ENCODE data around the gene MYO1D. TPM values are rescaled to one million over a fixed set of nuclear protein-coding genes. Genes with fewer than 3 reads are reported as not detected.

Gene MYO1D
- total RNA-seq, 1 experiment from 2014 or later, result 1.3 TPM

DNA sequence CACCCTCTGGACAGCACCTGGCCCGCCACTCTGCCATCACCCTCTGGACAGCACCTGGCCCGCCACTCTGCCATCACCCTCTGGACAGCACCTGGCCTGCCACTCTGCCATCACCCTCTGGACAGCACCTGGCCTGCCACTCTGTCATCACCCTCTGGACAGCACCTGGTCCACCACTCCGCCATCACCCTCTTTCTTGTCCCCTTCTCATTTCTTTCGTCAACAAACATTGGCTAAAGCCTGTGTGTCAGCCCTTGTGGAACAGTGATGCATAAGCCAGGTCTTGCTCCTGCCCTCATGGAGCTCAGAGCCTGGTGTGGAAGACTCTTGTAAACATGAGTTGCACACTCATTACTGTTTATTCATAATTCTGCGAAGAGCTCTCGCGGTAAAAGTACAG lies 358.9 kb downstream of the MYO1D start:
- no TSS peak for BruUV-seq (replicated peaks)
- TF ChIP-seq SIN3A (IDR thresholded peaks at IDR 0.05; ENCODE audit: borderline replicate concordance, insufficient read depth, low read depth, low read length), result no peak
- TF ChIP-seq POLR2AphosphoS5 (IDR thresholded peaks at IDR 0.05; ENCODE audit: low read depth, low read length), result no peak
- TF ChIP-seq, protein P1, sequence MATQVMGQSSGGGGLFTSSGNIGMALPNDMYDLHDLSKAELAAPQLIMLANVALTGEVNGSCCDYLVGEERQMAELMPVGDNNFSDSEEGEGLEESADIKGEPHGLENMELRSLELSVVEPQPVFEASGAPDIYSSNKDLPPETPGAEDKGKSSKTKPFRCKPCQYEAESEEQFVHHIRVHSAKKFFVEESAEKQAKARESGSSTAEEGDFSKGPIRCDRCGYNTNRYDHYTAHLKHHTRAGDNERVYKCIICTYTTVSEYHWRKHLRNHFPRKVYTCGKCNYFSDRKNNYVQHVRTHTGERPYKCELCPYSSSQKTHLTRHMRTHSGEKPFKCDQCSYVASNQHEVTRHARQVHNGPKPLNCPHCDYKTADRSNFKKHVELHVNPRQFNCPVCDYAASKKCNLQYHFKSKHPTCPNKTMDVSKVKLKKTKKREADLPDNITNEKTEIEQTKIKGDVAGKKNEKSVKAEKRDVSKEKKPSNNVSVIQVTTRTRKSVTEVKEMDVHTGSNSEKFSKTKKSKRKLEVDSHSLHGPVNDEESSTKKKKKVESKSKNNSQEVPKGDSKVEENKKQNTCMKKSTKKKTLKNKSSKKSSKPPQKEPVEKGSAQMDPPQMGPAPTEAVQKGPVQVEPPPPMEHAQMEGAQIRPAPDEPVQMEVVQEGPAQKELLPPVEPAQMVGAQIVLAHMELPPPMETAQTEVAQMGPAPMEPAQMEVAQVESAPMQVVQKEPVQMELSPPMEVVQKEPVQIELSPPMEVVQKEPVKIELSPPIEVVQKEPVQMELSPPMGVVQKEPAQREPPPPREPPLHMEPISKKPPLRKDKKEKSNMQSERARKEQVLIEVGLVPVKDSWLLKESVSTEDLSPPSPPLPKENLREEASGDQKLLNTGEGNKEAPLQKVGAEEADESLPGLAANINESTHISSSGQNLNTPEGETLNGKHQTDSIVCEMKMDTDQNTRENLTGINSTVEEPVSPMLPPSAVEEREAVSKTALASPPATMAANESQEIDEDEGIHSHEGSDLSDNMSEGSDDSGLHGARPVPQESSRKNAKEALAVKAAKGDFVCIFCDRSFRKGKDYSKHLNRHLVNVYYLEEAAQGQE (IDR thresholded peaks at IDR 0.05; ENCODE audit: insufficient read depth in 1 of 2, low read depth in 2 of 2, low read length in 1 of 2), result no peak
- no peak for TF ChIP-seq CTCF (IDR thresholded peaks at IDR 0.05)
- no peak for TF ChIP-seq TCF7L2 (IDR thresholded peaks at IDR 0.05; ENCODE audit: low read depth, low read length)
- DNase-seq (ENCODE audit: low read depth, low spot score) (no peak), ATAC-seq (no peak)
- Histone ChIP-seq H3K4me1 (ENCODE audit: control insufficient read depth, insufficient read depth, low read length) (peaks cover 8% of the 10 kb centered on the region; the same call in 1 of the 2 replicates), H3K27me3 (ENCODE audit: control insufficient read depth, insufficient read depth, low read length) (peaks cover 11% of the 10 kb centered on the region), H3K9me3 (ENCODE audit: control insufficient read depth, insufficient read depth, low read depth, low read length) (no peaks in the 10 kb centered on the region), H3K27ac (ENCODE audit: low read length) (no peak overlapping the region), H3K4me3 (ENCODE audit: low read depth in 2 of 2, low read length in 2 of 2) (no peak overlapping the region), H3K36me3 (ENCODE audit: control insufficient read depth, insufficient read depth, low read length) (no peaks in the 10 kb centered on the region)
- ChIA-PET POLR2A (no interaction called here), CTCF (no interaction called here)
- in situ Hi-C loops (cut with HindIII; ENCODE audit: low pct_unique_long_range_greater_than_20kb, low sequenced_read_pairs) (no loop called here), intact Hi-C loops (cut with micrococcal nuclease; ENCODE audit: unreplicated experiment) (no loop called here)

GRCh38 chr17:32516940-32517701 lies 359.8 kb downstream of the MYO1D start:
- peaks cover 11% of the 10 kb centered on the region for H3K27me3 ChIP-seq (ENCODE audit: control insufficient read depth, insufficient read depth, low read length)
- in situ Hi-C loops (cut with HindIII; ENCODE audit: low pct_unique_long_range_greater_than_20kb, low sequenced_read_pairs), result no loop called here
- no peaks in the 10 kb centered on the region for H3K9me3 ChIP-seq (ENCODE audit: control insufficient read depth, insufficient read depth, low read depth, low read length)
- ATAC-seq, result no peak
- H3K4me1 ChIP-seq (ENCODE audit: control insufficient read depth, insufficient read depth, low read length), result peaks cover 8% of the 10 kb centered on the region; the same call in 1 of the 2 replicates
- no peak for DNase-seq (ENCODE audit: low read depth, low spot score)
- intact Hi-C loops (cut with micrococcal nuclease; ENCODE audit: unreplicated experiment), result no loop called here
- no peaks in the 10 kb centered on the region for H3K36me3 ChIP-seq (ENCODE audit: control insufficient read depth, insufficient read depth, low read length)
- POLR2A ChIA-PET, result no interaction called here
- H3K4me3 ChIP-seq (ENCODE audit: low read depth in 2 of 2, low read length in 2 of 2), result no peak overlapping the region
- no peak overlapping the region for H3K27ac ChIP-seq (ENCODE audit: low read length)
- TF ChIP-seq POLR2AphosphoS5 (IDR thresholded peaks at IDR 0.05; ENCODE audit: low read depth, low read length) (no peak), CTCF (IDR thresholded peaks at IDR 0.05) (no peak), SIN3A (IDR thresholded peaks at IDR 0.05; ENCODE audit: borderline replicate concordance, insufficient read depth, low read depth, low read length) (no peak), TCF7L2 (IDR thresholded peaks at IDR 0.05; ENCODE audit: low read depth, low read length) (no peak)
- TF ChIP-seq, protein P1 (IDR thresholded peaks at IDR 0.05; ENCODE audit: insufficient read depth in 1 of 2, low read depth in 2 of 2, low read length in 1 of 2), result no peak
- CTCF ChIA-PET, result no interaction called here
- no TSS peak for BruUV-seq (replicated peaks)

Measured in Panc1 (cell line).